A549 (cell line): ENCODE data around the gene PTPRG. TPM values are rescaled to one million over a fixed set of nuclear protein-coding genes. Genes with fewer than 3 reads are reported as not detected.

Experiments
- ATAC-seq, 2 experiments: fragments of 200-7000 bp in 1 of 2; fragments of >200 bp in 1 of 2; cut with Nextera tagmentation in 1 of 2; cut with Tn5 transposase in 1 of 2; 3 replicates each; pipeline versions ENCODE4 v1.8.0 to v1.9.1; 2018 to 2020; ENCODE audit warnings: mild to moderate bottlenecking in 1 of 2, moderate library complexity in 1 of 2
- CTCF ChIA-PET: fragments of 300-600 bp; sonication (Branson Sonifier 250); formaldehyde crosslinking; extraction: SDS; loops from one replicate; lab custom pipeline; 2021; ENCODE audit warnings: antibody characterized with exemption, inconsistent platforms; lab: Yijun Ruan, JAX
- POLR2A ChIA-PET: fragments of 350-600 bp; formaldehyde crosslinking; extraction: SDS; loops from one replicate; lab custom pipeline; 2021; ENCODE audit warnings: antibody characterized with exemption, inconsistent platforms; lab: Yijun Ruan, JAX
- DNase-seq, 2 experiments: peaks; one replicate each; pipeline versions ENCODE4 v3.0.0 to v3.0.0-alpha.2; 2011 to 2016; ENCODE audit warnings: low read depth in 1 of 2, low spot score in 1 of 2
- FAIRE-seq: peaks from 2 replicates; lab custom pipeline; 2011; peaks lifted over from hg19 to GRCh38; lab: Jason Lieb, UNC
- H3K27ac ChIP-seq, 2 experiments: fragments of >200 bp; sonication (Bioruptor Twin); formaldehyde crosslinking; 3 replicates each; pipeline ENCODE4 v1.5.1; 2016 to 2017
- H3K4me1 ChIP-seq: fragments of >200 bp; sonication (Bioruptor Twin); formaldehyde crosslinking; 3 replicates; pipeline ENCODE4 v1.6.1; 2016
- H3K4me2 ChIP-seq: fragments of >200 bp; sonication (Bioruptor Twin); formaldehyde crosslinking; 3 replicates; pipeline ENCODE4 v1.6.1; 2016
- H3K4me3 ChIP-seq: fragments of >200 bp; sonication (Bioruptor Twin); formaldehyde crosslinking; 3 replicates; pipeline ENCODE4 v1.5.1; 2016
- H3K9me3 ChIP-seq: fragments of >200 bp; sonication (Bioruptor Twin); formaldehyde crosslinking; 3 replicates; pipeline ENCODE4 v1.6.1; 2016
- ATOH8 ChIP-seq: fragments of 250-450 bp; sonication (Bioruptor Pico); IDR thresholded peaks from 2 replicates; pipeline ENCODE4 v1.5.0; 2020; ENCODE audit warnings: low read depth, mild to moderate bottlenecking, moderate library complexity
- BHLHE40 ChIP-seq: IDR thresholded peaks from 2 replicates; pipeline ENCODE4 v1.6.1; 2012; ENCODE audit warnings: low read depth, low read length, inconsistent platforms
- CHD2 ChIP-seq: fragments of 150-350 bp; IDR thresholded peaks from 2 replicates; pipeline ENCODE4 v1.6.1; 2014; ENCODE audit warnings: low read length; ENCODE audit not compliant: partially characterized antibody
- CTCF ChIP-seq: fragments of >200 bp; sonication (Bioruptor Twin); formaldehyde crosslinking; IDR thresholded peaks from 3 replicates; pipeline ENCODE4 v1.5.1; 2016
- E2F6 ChIP-seq: IDR thresholded peaks from 2 replicates; pipeline ENCODE4 v1.6.1; 2012; ENCODE audit warnings: low read depth, borderline replicate concordance
- EHMT2 ChIP-seq: fragments of 200-600 bp; sonication (generic); IDR thresholded peaks from 2 replicates; pipeline ENCODE4 v1.6.1; 2016; ENCODE audit warnings: antibody characterized with exemption, low read depth, mild to moderate bottlenecking, moderate library complexity
- ELK1 ChIP-seq: fragments of 150-350 bp; IDR thresholded peaks from 2 replicates; pipeline ENCODE4 v1.6.1; 2014; ENCODE audit warnings: low read depth, mild to moderate bottlenecking, low read length
- EP300 ChIP-seq, 2 experiments: fragments of >200 bp; sonication (Bioruptor Twin); formaldehyde crosslinking; IDR thresholded peaks; 2 replicates in 1 of 2; 3 replicates in 1 of 2; pipeline ENCODE4 v1.6.1; 2016 to 2017
- ESRRA ChIP-seq: fragments of 150-350 bp; IDR thresholded peaks from 2 replicates; pipeline ENCODE4 v1.6.1; 2014; ENCODE audit warnings: mild to moderate bottlenecking, low read length, borderline replicate concordance
- FOSB ChIP-seq: fragments of 250-450 bp; sonication (Bioruptor Pico); IDR thresholded peaks from 2 replicates; pipeline ENCODE4 v1.5.0; 2020; ENCODE audit warnings: mild to moderate bottlenecking, moderate library complexity
- FOXS1 ChIP-seq: fragments of 250-450 bp; sonication (Bioruptor Pico); IDR thresholded peaks from 2 replicates; pipeline ENCODE4 v1.5.0; 2020; ENCODE audit warnings: mild to moderate bottlenecking, moderate library complexity
- GATA3 ChIP-seq: IDR thresholded peaks from 2 replicates; pipeline ENCODE4 v1.6.1; 2012; ENCODE audit warnings: borderline replicate concordance
- HES2 ChIP-seq: fragments of >200 bp; sonication (Bioruptor Twin); formaldehyde crosslinking; IDR thresholded peaks from 2 replicates; pipeline ENCODE4 v1.6.1; 2016
- HOXA7 ChIP-seq: fragments of 250-450 bp; sonication (Bioruptor Pico); IDR thresholded peaks from 2 replicates; pipeline ENCODE4 v1.5.0; 2020; ENCODE audit warnings: mild to moderate bottlenecking, moderate library complexity
- RAD21 ChIP-seq, 2 experiments: fragments of >200 bp in 1 of 2; sonication (Bioruptor Twin) in 1 of 2; formaldehyde crosslinking in 1 of 2; IDR thresholded peaks in 1 of 2; conservative IDR thresholded peaks in 1 of 2; 2 replicates in 1 of 2; 3 replicates in 1 of 2; pipeline ENCODE4 v1.6.1; 2012 to 2018; ENCODE audit warnings: inconsistent platforms in 1 of 2
- TFCP2L1 ChIP-seq: fragments of 250-450 bp; sonication (Bioruptor Pico); IDR thresholded peaks from 2 replicates; pipeline ENCODE4 v1.5.0; 2021; ENCODE audit warnings: mild to moderate bottlenecking
- ZNF302 ChIP-seq: fragments of 250-450 bp; sonication (Bioruptor Pico); IDR thresholded peaks from 2 replicates; pipeline ENCODE4 v1.9.0; 2021; ENCODE audit warnings: inconsistent platforms, mild to moderate bottlenecking, moderate library complexity
- ZSCAN20 ChIP-seq: fragments of 250-450 bp; sonication (Bioruptor Pico); IDR thresholded peaks from 2 replicates; pipeline ENCODE4 v1.8.0; 2022; ENCODE audit warnings: mild to moderate bottlenecking, moderate library complexity
- WGBS: methylation state at CpG from one replicate; pipeline ENCODE4 v1.1.6; 2017; ENCODE audit errors: missing lambda C conversion rate; 5-methylcytosine and 5-hydroxymethylcytosine counted together
- polyA plus RNA-seq, 4 experiments: library from polyadenylated mRNA; depleted of rRNA in 3 of 4; stranded (reverse); fragments of >200 nt; fragmentation: RNase III in 1 of 4; extraction: RNeasy Plus Mini Kit Qiagen cat#74134 plus additional on column Dnase treatment in 1 of 4; gene quantifications; 2 replicates in 3 of 4; 3 replicates in 1 of 4; pipeline ENCODE4 v1.2.3, GENCODE V29; 2011 to 2017

The PTPRG gene
- polyA plus RNA-seq, 2 of the 4 experiments (the other 2 are of a cell fraction) = 4.5 to 4.8 TPM

- TF ChIP-seq ELK1 (no peak), CTCF (no peak), ESRRA (no peak), BHLHE40 (no peak)
These were observed 96.3 kb downstream of the PTPRG start (continued) for GRCh38 chr3:61657689-61658088.

- DNase-seq = no peak
- Histone ChIP-seq H3K4me2 (no peak overlapping the region), H3K27ac (no peak overlapping the region), H3K4me1 (peaks cover 13% of the 10 kb centered on the region; the same call in 2 of the 3 replicates), H3K9me3 (no peaks in the 10 kb centered on the region), H3K4me3 (no peak overlapping the region)
- TF ChIP-seq GATA3 (no peak), RAD21 (conservative IDR thresholded peaks at IDR 0.05 in 1 of 2, IDR thresholded peaks at IDR 0.05 in 1 of 2) (no peak), ELK1 (no peak), FOXS1 (CRISPR knock-in tag) (no peak), ZSCAN20 (CRISPR knock-in tag) (no peak), BHLHE40 (no peak), HES2 (no peak), E2F6 (no peak), EHMT2 (no peak), TFCP2L1 (CRISPR knock-in tag) (no peak), FOSB (CRISPR knock-in tag) (no peak), ATOH8 (CRISPR knock-in tag) (no peak), ZNF302 (CRISPR knock-in tag) (no peak), CHD2 (no peak), HOXA7 (no peak), EP300 (IDR thresholded peaks at IDR 0.05) (no peak)
- FAIRE-seq = no peak
- WGBS = 54% methylated on average over 8 of the region's 8 CpGs
- ChIA-PET CTCF (no interaction called here), POLR2A (no interaction called here)
- ATAC-seq = no peak
These were observed 101.5 kb downstream of the PTPRG start for GRCh38 chr3:61662861-61663260.
